BJ (cell line): ENCODE measurements around the gene RAB3B. TPM values are rescaled to one million over a fixed set of nuclear protein-coding genes. Genes with fewer than 3 reads are reported as not detected.
"Not testable (repeated sequence)": the region's sequence is repeated elsewhere in the genome, so short reads cannot be mapped to it uniquely, and the experiment has no call there.

Source experiments
- CTCF ChIA-PET: fragments of 350-600 bp; formaldehyde crosslinking; extraction: SDS; loops from one replicate; lab custom pipeline; 2021; ENCODE audit warnings: antibody characterized with exemption, inconsistent platforms; lab: Yijun Ruan, JAX
- POLR2A ChIA-PET: fragments of 300-600 bp; sonication (Branson Sonifier 250); formaldehyde crosslinking; extraction: SDS; loops from one replicate; lab custom pipeline; 2021; ENCODE audit warnings: antibody characterized with exemption; lab: Charles Lee
- DNase-seq: peaks from one replicate; pipeline ENCODE4 v3.0.0-alpha.2; 2011; ENCODE audit warnings: low read depth
- H3K27me3 ChIP-seq: 2 replicates; pipeline ENCODE4 v1.6.0; 2011; ENCODE audit warnings: low read length; ENCODE audit not compliant: control insufficient read depth, insufficient read depth
- H3K36me3 ChIP-seq: 2 replicates; pipeline ENCODE4 v1.5.1; 2011; ENCODE audit warnings: low read length; ENCODE audit not compliant: control insufficient read depth, insufficient read depth
- H3K4me3 ChIP-seq: 2 replicates; pipeline ENCODE4 v1.5.1; 2011; ENCODE audit warnings: low read depth, mild to moderate bottlenecking, control low read depth, low read length
- polyA plus RNA-seq: library from polyadenylated mRNA; depleted of rRNA; stranded (reverse); fragments of >200 nt; gene quantifications from 2 replicates; pipeline ENCODE4 v1.2.3, GENCODE V29; 2011
- TF ChIP-seq, protein P1 (sequence below): IDR thresholded peaks from 2 replicates; pipeline ENCODE4 v1.5.1; 2011; ENCODE audit warnings: low read depth, mild to moderate bottlenecking, control low read depth, inconsistent platforms, low read length, moderate library complexity; ENCODE audit not compliant: insufficient read depth

Gene RAB3B
- polyA plus RNA-seq, 1 experiment: 27.4 TPM

DNA sequence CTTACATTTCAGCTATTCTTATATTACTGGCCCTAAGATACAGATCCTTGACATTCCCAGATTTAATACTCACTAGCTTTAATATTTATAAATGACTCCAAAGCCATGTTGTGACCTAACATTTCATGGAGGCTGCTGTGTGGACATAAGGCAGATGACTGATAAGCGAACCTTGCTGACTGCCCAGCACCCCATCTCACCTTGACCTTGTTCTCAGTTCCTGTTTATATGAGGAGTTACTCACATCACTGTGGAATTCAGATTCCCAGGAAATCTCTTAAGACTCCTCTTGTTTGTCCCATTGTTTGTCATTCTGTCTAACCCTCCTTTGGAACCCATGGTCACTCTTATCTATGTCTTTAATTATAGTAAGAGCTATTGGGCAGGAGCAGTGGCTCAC is 21.9 kb downstream of the RAB3B start:
- Histone ChIP-seq H3K27me3 (no peaks in the 10 kb centered on the region), H3K36me3 (peaks cover 3% of the 10 kb centered on the region), H3K4me3 (no peak overlapping the region)
- CTCF ChIA-PET: interaction anchor here (0.8 to 1.4 kb wide), 4 partner anchors 11 to 72 kb away, joined by 3 to 5 read pairs (median 3); no protein-coding TSS in a partner anchor
- POLR2A ChIA-PET: no interaction called here
- TF ChIP-seq, protein P1, sequence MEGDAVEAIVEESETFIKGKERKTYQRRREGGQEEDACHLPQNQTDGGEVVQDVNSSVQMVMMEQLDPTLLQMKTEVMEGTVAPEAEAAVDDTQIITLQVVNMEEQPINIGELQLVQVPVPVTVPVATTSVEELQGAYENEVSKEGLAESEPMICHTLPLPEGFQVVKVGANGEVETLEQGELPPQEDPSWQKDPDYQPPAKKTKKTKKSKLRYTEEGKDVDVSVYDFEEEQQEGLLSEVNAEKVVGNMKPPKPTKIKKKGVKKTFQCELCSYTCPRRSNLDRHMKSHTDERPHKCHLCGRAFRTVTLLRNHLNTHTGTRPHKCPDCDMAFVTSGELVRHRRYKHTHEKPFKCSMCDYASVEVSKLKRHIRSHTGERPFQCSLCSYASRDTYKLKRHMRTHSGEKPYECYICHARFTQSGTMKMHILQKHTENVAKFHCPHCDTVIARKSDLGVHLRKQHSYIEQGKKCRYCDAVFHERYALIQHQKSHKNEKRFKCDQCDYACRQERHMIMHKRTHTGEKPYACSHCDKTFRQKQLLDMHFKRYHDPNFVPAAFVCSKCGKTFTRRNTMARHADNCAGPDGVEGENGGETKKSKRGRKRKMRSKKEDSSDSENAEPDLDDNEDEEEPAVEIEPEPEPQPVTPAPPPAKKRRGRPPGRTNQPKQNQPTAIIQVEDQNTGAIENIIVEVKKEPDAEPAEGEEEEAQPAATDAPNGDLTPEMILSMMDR: no peak
- no peak for DNase-seq

- DNase-seq, H3K36me3 ChIP-seq, POLR2A ChIA-PET, H3K4me3 ChIP-seq, H3K27me3 ChIP-seq: not testable (repeated sequence)
- CTCF ChIA-PET: interaction anchor here (0.9 to 1.4 kb wide), 4 partner anchors 10 to 42 kb away, joined by 3 to 4 read pairs (median 3); no protein-coding TSS in a partner anchor
These were observed 23.2 kb downstream of the RAB3B start for GRCh38 chr1:51967213-51967791.

DNA sequence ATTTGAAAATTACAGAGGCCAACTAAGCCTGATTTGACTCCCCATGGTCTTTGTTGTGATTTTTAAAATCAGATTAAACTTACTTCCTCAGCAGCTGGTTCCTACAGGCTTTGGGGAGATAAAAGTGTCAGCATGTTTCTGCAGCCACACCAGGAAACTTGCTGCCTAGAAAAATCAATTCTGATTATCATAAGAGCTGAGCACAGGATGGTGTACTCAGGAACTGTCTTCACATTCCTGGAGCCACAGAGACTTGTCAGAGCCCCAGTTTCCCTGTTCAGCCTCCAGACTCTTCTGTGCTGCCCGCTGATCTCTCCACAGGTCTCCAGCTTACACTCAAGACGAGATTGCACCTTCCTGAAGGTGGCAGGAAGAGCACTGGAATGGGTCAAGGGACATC is 23.9 kb downstream of the RAB3B start:
- TF ChIP-seq, protein P1: no peak
- H3K27me3 ChIP-seq: no peaks in the 10 kb centered on the region
- H3K36me3 ChIP-seq: peaks cover 2% of the 10 kb centered on the region
- ChIA-PET CTCF (interaction anchor here (1.0 to 1.4 kb wide), 2 partner anchors 14 to 20 kb away, joined by 3 to 4 read pairs; no protein-coding TSS in a partner anchor), POLR2A (no interaction called here)
- no peak for DNase-seq
- H3K4me3 ChIP-seq: no peak overlapping the region

DNA sequence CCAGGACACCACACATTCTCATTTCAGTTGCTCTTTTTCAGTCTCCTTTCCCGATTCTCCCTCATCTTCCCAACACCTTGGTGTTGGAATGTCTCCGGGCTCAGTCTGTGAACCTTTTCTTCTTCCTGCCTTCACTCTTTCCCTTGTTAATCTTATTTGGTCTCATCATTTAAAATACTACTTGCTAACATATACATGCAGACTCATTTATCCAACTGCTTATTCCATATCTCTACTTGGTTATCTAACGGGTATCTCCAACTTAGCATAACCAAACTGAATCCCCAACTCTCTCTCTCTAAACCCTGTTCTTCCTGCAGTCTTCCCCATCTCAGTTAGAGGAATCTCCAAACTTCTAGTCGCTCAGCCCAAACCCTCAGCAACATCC is 26.2 kb downstream of the RAB3B start:
- no peak for DNase-seq
- no peaks in the 10 kb centered on the region for H3K27me3 ChIP-seq
- TF ChIP-seq, protein P1: no peak
- peaks cover 2% of the 10 kb centered on the region for H3K36me3 ChIP-seq
- H3K4me3 ChIP-seq: no peak overlapping the region
- ChIA-PET POLR2A (no interaction called here), CTCF (no interaction called here)

- peaks cover 4% of the 10 kb centered on the region for H3K36me3 ChIP-seq
- ChIA-PET CTCF (interaction anchor here (1.1 kb wide), 1 partner anchor 25 kb away, joined by 3 read pairs; no protein-coding TSS in a partner anchor), POLR2A (no interaction called here)
- H3K27me3 ChIP-seq: no peaks in the 10 kb centered on the region
- H3K4me3 ChIP-seq: no peak overlapping the region
- TF ChIP-seq, protein P1: no peak
- DNase-seq: no peak
These were observed 26.8 kb downstream of the RAB3B start for GRCh38 chr1:51963592-51964308.
